Panc1 (cell line): ENCODE measurements around the gene CDH23. TPM values are rescaled to one million over a fixed set of nuclear protein-coding genes. Genes with fewer than 3 reads are reported as not detected.

Experiments used
- ATAC-seq: fragments of 200-7000 bp; cut with Tn5 transposase; 2 replicates; pipeline ENCODE4 v1.9.1; 2020; ENCODE audit warnings: mild to moderate bottlenecking, moderate library complexity
- BruUV-seq: library from RNA; stranded (reverse); fragments of 400-500 nt; replicated peaks from 2 replicates; lab custom pipeline; 2021; lab: Mats Ljungman, UMichigan
- CTCF ChIA-PET: fragments of 300-600 bp; sonication (Branson Sonifier 250); formaldehyde crosslinking; loops from one replicate; lab custom pipeline; 2022; ENCODE audit warnings: antibody characterized with exemption; lab: Charles Lee
- POLR2A ChIA-PET: fragments of 300-600 bp; sonication (Branson Sonifier 250); formaldehyde crosslinking; loops from one replicate; lab custom pipeline; 2022; ENCODE audit warnings: antibody characterized with exemption; lab: Charles Lee
- DNase-seq: peaks from one replicate; pipeline ENCODE4 v3.0.0-alpha.2; 2010; ENCODE audit warnings: low read depth, low spot score
- H3K27ac ChIP-seq: 2 replicates; pipeline ENCODE4 v1.5.1; 2011; ENCODE audit warnings: mild to moderate bottlenecking, low read length, inconsistent platforms
- H3K27me3 ChIP-seq: fragments of 200-500 bp; sonication (Bioruptor generic); 2 replicates; pipeline ENCODE4 v1.6.0; 2014; ENCODE audit warnings: low read length, inconsistent platforms; ENCODE audit not compliant: control insufficient read depth, insufficient read depth
- H3K36me3 ChIP-seq: fragments of 200-500 bp; sonication (Bioruptor generic); 2 replicates; pipeline ENCODE4 v1.5.1; 2014; ENCODE audit warnings: inconsistent platforms, mild to moderate bottlenecking, low read length, moderate library complexity; ENCODE audit not compliant: control insufficient read depth, insufficient read depth
- H3K4me1 ChIP-seq: 2 replicates; pipeline ENCODE4 v1.5.1; 2011; ENCODE audit warnings: inconsistent platforms, mild to moderate bottlenecking, low read length, moderate library complexity; ENCODE audit not compliant: control insufficient read depth, insufficient read depth
- H3K4me3 ChIP-seq, 2 experiments: 2 replicates each; pipeline ENCODE4 v1.5.1; 2011 to 2012; ENCODE audit warnings: low read depth in 2 of 2, low read length in 2 of 2, mild to moderate bottlenecking in 2 of 2, inconsistent platforms in 1 of 2, moderate library complexity in 1 of 2
- H3K9me3 ChIP-seq: fragments of 200-500 bp; sonication (Bioruptor generic); 2 replicates; pipeline ENCODE4 v1.5.1; 2014; ENCODE audit warnings: low read depth, mild to moderate bottlenecking, inconsistent platforms, low read length, moderate library complexity; ENCODE audit not compliant: control insufficient read depth, insufficient read depth
- CTCF ChIP-seq: fragments of 450-650 bp; IDR thresholded peaks from 2 replicates; pipeline ENCODE4 v1.5.1; 2017; ENCODE audit warnings: mild to moderate bottlenecking
- POLR2AphosphoS5 ChIP-seq: IDR thresholded peaks from 2 replicates; pipeline ENCODE4 v1.6.1; 2012; ENCODE audit warnings: mild to moderate bottlenecking, low read depth, low read length, moderate library complexity
- SIN3A ChIP-seq: IDR thresholded peaks from 2 replicates; pipeline ENCODE4 v1.6.1; 2012; ENCODE audit warnings: low read depth, mild to moderate bottlenecking, low read length, moderate library complexity, borderline replicate concordance; ENCODE audit not compliant: insufficient read depth
- TCF7L2 ChIP-seq: IDR thresholded peaks from 2 replicates; pipeline ENCODE4 v1.6.1; 2011; ENCODE audit warnings: mild to moderate bottlenecking, low read depth, low read length, inconsistent platforms
- in situ Hi-C: cut with HindIII; loops from 2 replicates; pipeline ENCODE4 v1.10.0; 2016; ENCODE audit warnings: low sequenced_read_pairs, low pct_unique_long_range_greater_than_20kb
- intact Hi-C: fragments of 100-400 bp; cut with micrococcal nuclease; formaldehyde crosslinking; loops from one replicate; pipeline ENCODE4 v1.10.0; 2022; ENCODE audit not compliant: unreplicated experiment
- total RNA-seq: library from RNA; stranded (reverse); gene quantifications from one replicate; pipeline ENCODE4 v1.2.1, GENCODE V29; 2021; ENCODE audit not compliant: unreplicated experiment
- TF ChIP-seq, protein P1 (sequence below), 2 experiments: IDR thresholded peaks; 2 replicates each; pipeline ENCODE4 v1.6.1; 2011 to 2012; ENCODE audit warnings: low read depth in 2 of 2, control low read depth in 1 of 2, low read length in 1 of 2, mild to moderate bottlenecking in 1 of 2, moderate library complexity in 1 of 2; ENCODE audit not compliant: insufficient read depth in 1 of 2

The CDH23 gene
- total RNA-seq, 1 experiment from 2014 or later: 2.7 TPM

GRCh38 chr10:71819985-71820384 lies 423.3 kb downstream of the CDH23 start:
- no TSS peak for BruUV-seq
- ATAC-seq: no peak
- CTCF ChIA-PET: no interaction called here
- in situ Hi-C loops (no loop called here), intact Hi-C loops (loop anchor here (5.0 to 10.0 kb wide), 3 partner anchors 115 to 505 kb away; partner anchors contain the start of gene SLC29A3)
- TF ChIP-seq, protein P1, sequence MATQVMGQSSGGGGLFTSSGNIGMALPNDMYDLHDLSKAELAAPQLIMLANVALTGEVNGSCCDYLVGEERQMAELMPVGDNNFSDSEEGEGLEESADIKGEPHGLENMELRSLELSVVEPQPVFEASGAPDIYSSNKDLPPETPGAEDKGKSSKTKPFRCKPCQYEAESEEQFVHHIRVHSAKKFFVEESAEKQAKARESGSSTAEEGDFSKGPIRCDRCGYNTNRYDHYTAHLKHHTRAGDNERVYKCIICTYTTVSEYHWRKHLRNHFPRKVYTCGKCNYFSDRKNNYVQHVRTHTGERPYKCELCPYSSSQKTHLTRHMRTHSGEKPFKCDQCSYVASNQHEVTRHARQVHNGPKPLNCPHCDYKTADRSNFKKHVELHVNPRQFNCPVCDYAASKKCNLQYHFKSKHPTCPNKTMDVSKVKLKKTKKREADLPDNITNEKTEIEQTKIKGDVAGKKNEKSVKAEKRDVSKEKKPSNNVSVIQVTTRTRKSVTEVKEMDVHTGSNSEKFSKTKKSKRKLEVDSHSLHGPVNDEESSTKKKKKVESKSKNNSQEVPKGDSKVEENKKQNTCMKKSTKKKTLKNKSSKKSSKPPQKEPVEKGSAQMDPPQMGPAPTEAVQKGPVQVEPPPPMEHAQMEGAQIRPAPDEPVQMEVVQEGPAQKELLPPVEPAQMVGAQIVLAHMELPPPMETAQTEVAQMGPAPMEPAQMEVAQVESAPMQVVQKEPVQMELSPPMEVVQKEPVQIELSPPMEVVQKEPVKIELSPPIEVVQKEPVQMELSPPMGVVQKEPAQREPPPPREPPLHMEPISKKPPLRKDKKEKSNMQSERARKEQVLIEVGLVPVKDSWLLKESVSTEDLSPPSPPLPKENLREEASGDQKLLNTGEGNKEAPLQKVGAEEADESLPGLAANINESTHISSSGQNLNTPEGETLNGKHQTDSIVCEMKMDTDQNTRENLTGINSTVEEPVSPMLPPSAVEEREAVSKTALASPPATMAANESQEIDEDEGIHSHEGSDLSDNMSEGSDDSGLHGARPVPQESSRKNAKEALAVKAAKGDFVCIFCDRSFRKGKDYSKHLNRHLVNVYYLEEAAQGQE (IDR thresholded peaks at IDR 0.05; ENCODE audit: insufficient read depth in 1 of 2, low read depth in 2 of 2, low read length in 1 of 2): no peak
- TF ChIP-seq POLR2AphosphoS5: no peak
- H3K27ac ChIP-seq: no peak overlapping the region
- H3K36me3 ChIP-seq: peaks cover 80% of the 10 kb centered on the region
- DNase-seq: no peak
- no peaks in the 10 kb centered on the region for H3K27me3 ChIP-seq
- peaks cover 23% of the 10 kb centered on the region for H3K4me1 ChIP-seq
- POLR2A ChIA-PET: no interaction called here
- no peak overlapping the region for H3K4me3 ChIP-seq
- no peaks in the 10 kb centered on the region for H3K9me3 ChIP-seq

GRCh38 chr10:71820966-71821365 lies 424.2 kb downstream of the CDH23 start:
- in situ Hi-C loops (no loop called here), intact Hi-C loops (no loop called here)
- H3K27ac ChIP-seq: no peak overlapping the region
- peaks cover 81% of the 10 kb centered on the region for H3K36me3 ChIP-seq
- no peak for DNase-seq
- no TSS peak for BruUV-seq
- no peaks in the 10 kb centered on the region for H3K27me3 ChIP-seq
- no peaks in the 10 kb centered on the region for H3K9me3 ChIP-seq
- no peak for ATAC-seq
- H3K4me1 ChIP-seq: peaks cover 14% of the 10 kb centered on the region
- ChIA-PET CTCF (no interaction called here), POLR2A (interaction anchor here (0.6 kb wide), 1 partner anchor 22 kb away, joined by 7 read pairs; no protein-coding TSS in a partner anchor)
- H3K4me3 ChIP-seq: no peak overlapping the region
- TF ChIP-seq CTCF: no peak
- no peak for TF ChIP-seq SIN3A
- TF ChIP-seq TCF7L2: no peak
- TF ChIP-seq POLR2AphosphoS5: no peak
- TF ChIP-seq, protein P1 (IDR thresholded peaks at IDR 0.05; ENCODE audit: insufficient read depth in 1 of 2, low read depth in 2 of 2, low read length in 1 of 2): no peak
